ENCODE measurements around the gene ZBTB45.
A peak's percentile ranks its signal among the peaks of the same experiment; 100 is the strongest.
"Not testable (repeated sequence)": the region's sequence is repeated elsewhere in the genome, so short reads cannot be mapped to it uniquely, and the experiment has no call there.

The ZBTB45 gene

GRCh38 chr19:58476498-58477015 lies 43.1 kb downstream of the ZBTB45 start:
- DNase-seq (ENCODE audit: low read depth in 2 of 2, low spot score in 1 of 2) = no peak

- DNase-seq (ENCODE audit: low read depth in 2 of 2, low spot score in 1 of 2) = peak; percentile 88 to 94
Observed at GRCh38 chr19:58475714-58476497, 43.7 kb downstream of the ZBTB45 start, which contains the start of gene ZNF446. ZNF446 (plus strand) TSS chr19:58476352; CDS start chr19:58477219, 867 bp downstream.

GRCh38 chr19:58474997-58475713 lies 44.5 kb downstream of the ZBTB45 start:
- DNase-seq (ENCODE audit: low read depth in 2 of 2, low spot score in 1 of 2) = no peak

- DNase-seq (ENCODE audit: low read depth in 2 of 2, low spot score in 1 of 2) = no peak
Observed at GRCh38 chr19:58474291-58474996, 45.2 kb downstream of the ZBTB45 start.

- DNase-seq (ENCODE audit: low read depth in 2 of 2, low spot score in 1 of 2) = no peak
Observed at GRCh38 chr19:58473775-58474174, 45.8 kb downstream of the ZBTB45 start.

- no peak for DNase-seq (ENCODE audit: low read depth in 2 of 2, low spot score in 1 of 2)
Observed at GRCh38 chr19:58471736-58472135, 47.9 kb downstream of the ZBTB45 start.

- DNase-seq (ENCODE audit: low read depth in 2 of 2, low spot score in 1 of 2) = not testable (repeated sequence)
Observed at GRCh38 chr19:58470837-58471543, 48.6 kb downstream of the ZBTB45 start.

- DNase-seq (ENCODE audit: low read depth in 2 of 2, low spot score in 1 of 2) = no peak
Observed at GRCh38 chr19:58469241-58470013, 50.2 kb downstream of the ZBTB45 start.

- no peak for DNase-seq (ENCODE audit: low read depth in 2 of 2, low spot score in 1 of 2)
Observed at GRCh38 chr19:58468216-58468839, 51.3 kb downstream of the ZBTB45 start.

- DNase-seq (ENCODE audit: low read depth in 2 of 2, low spot score in 1 of 2) = peak; percentile 94 to 96
Observed at GRCh38 chr19:58466760-58467589, 52.6 kb downstream of the ZBTB45 start, which contains the start of gene ZNF324. ZNF324 (plus strand) TSS chr19:58467080; CDS start chr19:58469186, 2,106 bp downstream.

GRCh38 chr19:58466089-58466759 lies 53.4 kb downstream of the ZBTB45 start:
- DNase-seq (ENCODE audit: low read depth in 2 of 2, low spot score in 1 of 2) = no peak
